Trophoblast cell (in vitro differentiated cells and primary cell): ENCODE measurements around the gene RAC2.

Source experiments
- DNase-seq, 2 donors: peaks; one replicate each; pipeline ENCODE4 v3.0.0-alpha.2; 2016
- H2AFZ ChIP-seq: 2 replicates; pipeline ENCODE4 v1.6.1; 2013; ENCODE audit warnings: low read length, moderate library complexity, mild to moderate bottlenecking; ENCODE audit not compliant: insufficient read depth, poor library complexity
- H2AK5ac ChIP-seq: 2 replicates; pipeline ENCODE4 v1.6.1; 2013; ENCODE audit warnings: mild to moderate bottlenecking, low read length
- H2BK120ac ChIP-seq: 2 replicates; pipeline ENCODE4 v1.6.1; 2013; ENCODE audit warnings: low read length, mild to moderate bottlenecking, moderate library complexity; ENCODE audit not compliant: insufficient read depth, poor library complexity
- H2BK12ac ChIP-seq: 2 replicates; pipeline ENCODE4 v1.6.1; 2013; ENCODE audit warnings: mild to moderate bottlenecking, low read length, moderate library complexity
- H2BK5ac ChIP-seq: 2 replicates; pipeline ENCODE4 v1.6.1; 2013; ENCODE audit warnings: low read length, low read depth, moderate library complexity, mild to moderate bottlenecking; ENCODE audit not compliant: poor library complexity
- H3K14ac ChIP-seq: 2 replicates; pipeline ENCODE4 v1.6.1; 2013; ENCODE audit warnings: mild to moderate bottlenecking, low read length
- H3K18ac ChIP-seq: 2 replicates; pipeline ENCODE4 v1.6.1; 2013; ENCODE audit warnings: mild to moderate bottlenecking, low read length
- H3K23ac ChIP-seq: 2 replicates; pipeline ENCODE4 v1.6.1; 2013; ENCODE audit warnings: low read length
- H3K27ac ChIP-seq: 2 replicates; pipeline ENCODE4 v1.5.1; 2013; ENCODE audit warnings: low read depth, mild to moderate bottlenecking, inconsistent platforms, low read length, moderate library complexity
- H3K27me3 ChIP-seq: 2 replicates; pipeline ENCODE4 v1.6.1; 2013; ENCODE audit warnings: inconsistent platforms, mild to moderate bottlenecking, low read length, moderate library complexity; ENCODE audit not compliant: insufficient read depth
- H3K36me3 ChIP-seq, 2 experiments: 1 replicate in 1 of 2; 2 replicates in 1 of 2; pipeline ENCODE4 v1.6.1; 2013; ENCODE audit warnings: low read length in 2 of 2, mild to moderate bottlenecking in 2 of 2, moderate library complexity in 1 of 2; ENCODE audit not compliant: insufficient read depth in 2 of 2, control insufficient read depth in 1 of 2
- H3K4ac ChIP-seq: 2 replicates; pipeline ENCODE4 v1.6.1; 2013; ENCODE audit warnings: low read depth, mild to moderate bottlenecking, low read length, moderate library complexity
- H3K4me1 ChIP-seq, 2 experiments: 1 replicate in 1 of 2; 2 replicates in 1 of 2; pipeline ENCODE4 v1.6.1; 2013; ENCODE audit warnings: low read length in 2 of 2, mild to moderate bottlenecking in 2 of 2, moderate library complexity in 1 of 2; ENCODE audit not compliant: insufficient read depth in 2 of 2, control insufficient read depth in 1 of 2
- H3K4me2 ChIP-seq: 2 replicates; pipeline ENCODE4 v1.6.1; 2013; ENCODE audit warnings: inconsistent platforms, mild to moderate bottlenecking, low read length, moderate library complexity
- H3K4me3 ChIP-seq: 2 replicates; pipeline ENCODE4 v1.5.1; 2013; ENCODE audit warnings: mild to moderate bottlenecking, low read depth, low read length, inconsistent platforms
- H3K79me1 ChIP-seq: one replicate; pipeline ENCODE4 v1.6.1; 2013; ENCODE audit warnings: low read length
- H3K79me2 ChIP-seq: 2 replicates; pipeline ENCODE4 v1.6.1; 2013; ENCODE audit warnings: low read length, mild to moderate bottlenecking; ENCODE audit not compliant: control insufficient read depth, insufficient read depth, poor library complexity
- H3K9ac ChIP-seq: 2 replicates; pipeline ENCODE4 v1.6.1; 2013; ENCODE audit warnings: mild to moderate bottlenecking, low read length
- H3K9me3 ChIP-seq: 2 replicates; pipeline ENCODE4 v1.6.1; 2013; ENCODE audit warnings: low read depth, mild to moderate bottlenecking, control low read depth, inconsistent platforms, low read length; ENCODE audit not compliant: insufficient read depth
- H4K12ac ChIP-seq: 2 replicates; pipeline ENCODE4 v1.6.1; 2013; ENCODE audit warnings: low read depth, mild to moderate bottlenecking, low read length, moderate library complexity
- H4K8ac ChIP-seq: 2 replicates; pipeline ENCODE4 v1.6.1; 2013; ENCODE audit warnings: low read depth, mild to moderate bottlenecking, low read length, moderate library complexity
- H4K91ac ChIP-seq: one replicate; pipeline ENCODE4 v1.6.1; 2013; ENCODE audit warnings: low read depth, mild to moderate bottlenecking, low read length, moderate library complexity
- WGBS: extraction: QIAGEN DNeasy Blood & Tissue Kit; methylation state at CpG from one replicate; pipeline ENCODE4 v1.1.7; 2013; ENCODE audit warnings: missing lambda C conversion rate; ENCODE audit not compliant: insufficient read length, insufficient coverage; ENCODE audit errors: extremely low coverage; 5-methylcytosine and 5-hydroxymethylcytosine counted together

RAC2 gene

DNA sequence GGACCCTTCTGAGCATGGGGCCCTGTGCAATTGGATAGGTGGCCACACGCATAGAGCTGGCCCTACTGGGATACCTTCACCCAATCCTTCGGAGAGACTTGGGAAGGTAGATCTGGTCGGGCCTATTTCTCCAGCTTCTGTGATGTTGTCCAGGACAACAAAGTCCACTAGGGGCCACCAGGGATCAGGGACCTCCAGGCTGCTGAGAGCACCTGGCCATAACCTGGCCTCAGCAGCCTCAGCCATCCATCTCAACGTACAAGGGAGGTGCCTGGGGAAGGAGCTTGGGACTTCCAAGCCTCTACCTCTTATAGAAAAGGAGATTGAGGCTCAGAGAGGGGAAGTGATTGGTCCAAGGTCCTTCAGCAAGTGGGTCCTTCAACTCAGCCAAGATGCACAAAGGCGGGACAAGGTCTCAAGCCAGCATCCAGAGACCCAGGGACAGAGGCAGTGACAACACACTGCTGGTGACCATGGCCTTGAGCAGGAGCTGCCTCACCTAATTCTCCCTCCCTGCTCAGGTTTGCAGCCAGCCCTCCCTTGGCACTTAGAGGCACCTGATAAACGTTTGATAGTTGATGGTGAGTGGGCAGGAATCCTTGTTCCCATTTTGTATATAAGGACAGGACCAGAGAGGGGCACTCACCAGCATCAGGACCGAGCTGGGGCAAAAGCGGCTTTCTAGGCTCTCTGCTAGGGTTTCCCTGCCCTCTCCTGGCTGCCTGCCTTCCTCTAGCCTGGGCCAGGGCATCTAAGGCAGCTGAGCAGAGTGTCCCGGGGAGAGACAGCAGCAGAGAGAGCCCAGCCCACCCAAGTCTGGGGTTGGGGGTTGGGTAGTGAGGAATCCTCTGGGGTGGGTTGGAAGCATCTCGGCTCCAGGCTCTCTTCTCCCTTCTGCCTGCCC is 4.5 kb downstream of the RAC2 start:
- Histone ChIP-seq H3K27me3 (no peaks in the 10 kb centered on the region), H3K4me3 (no peak overlapping the region), H2AK5ac (no peak overlapping the region), H3K14ac (no peak overlapping the region), H4K91ac (no peak overlapping the region), H2AFZ (no peak overlapping the region), H3K27ac (no peak overlapping the region), H3K23ac (no peak overlapping the region), H3K4me1 (peaks cover 0 to 9% of the 10 kb centered on the region in 2 experiments), H3K79me1 (no peaks in the 10 kb centered on the region), H2BK120ac (no peak overlapping the region), H3K18ac (no peak overlapping the region), H3K79me2 (no peaks in the 10 kb centered on the region), H3K9me3 (no peaks in the 10 kb centered on the region), H2BK5ac (no peak overlapping the region), H3K4me2 (no peak overlapping the region), H3K9ac (no peak overlapping the region), H2BK12ac (no peak overlapping the region), H3K36me3 (no peaks in the 10 kb centered on the region), H3K4ac (no peak overlapping the region), H4K12ac (no peak overlapping the region), H4K8ac (no peak overlapping the region)
- DNase-seq: no peak
- WGBS: no CpG with 5 or more reads among the region's 10 CpGs

- Histone ChIP-seq H3K4me1 (peaks cover 0 to 3% of the 10 kb centered on the region in 2 experiments), H3K9ac (no peak overlapping the region), H2BK12ac (no peak overlapping the region), H4K8ac (no peak overlapping the region), H3K23ac (no peak overlapping the region), H2BK120ac (no peak overlapping the region), H3K9me3 (no peaks in the 10 kb centered on the region), H2AK5ac (no peak overlapping the region), H3K27me3 (no peaks in the 10 kb centered on the region), H3K79me2 (no peaks in the 10 kb centered on the region), H3K4me2 (no peak overlapping the region), H3K79me1 (no peaks in the 10 kb centered on the region), H2AFZ (no peak overlapping the region), H3K36me3 (no peaks in the 10 kb centered on the region), H4K12ac (no peak overlapping the region), H4K91ac (no peak overlapping the region), H3K14ac (no peak overlapping the region), H3K4me3 (no peak overlapping the region), H3K27ac (no peak overlapping the region), H3K18ac (no peak overlapping the region), H3K4ac (no peak overlapping the region), H2BK5ac (no peak overlapping the region)
- DNase-seq: no peak
- no CpG with 5 or more reads among the region's 20 CpGs for WGBS
Measured at GRCh38 chr22:37237371-37238268, 6.4 kb downstream of the RAC2 start.

- Histone ChIP-seq H3K14ac (no peak overlapping the region), H4K8ac (no peak overlapping the region), H2AFZ (no peak overlapping the region), H3K9me3 (no peaks in the 10 kb centered on the region), H3K9ac (no peak overlapping the region), H2BK5ac (no peak overlapping the region), H3K4ac (no peak overlapping the region), H3K27ac (no peak overlapping the region), H3K4me1 (no peaks in the 10 kb centered on the region), H3K4me3 (no peak overlapping the region), H2AK5ac (no peak overlapping the region), H3K4me2 (no peak overlapping the region), H3K23ac (no peak overlapping the region), H2BK12ac (no peak overlapping the region), H4K12ac (no peak overlapping the region), H2BK120ac (no peak overlapping the region), H3K79me1 (no peaks in the 10 kb centered on the region), H3K18ac (no peak overlapping the region), H3K79me2 (no peaks in the 10 kb centered on the region), H3K27me3 (no peaks in the 10 kb centered on the region), H3K36me3 (no peaks in the 10 kb centered on the region), H4K91ac (no peak overlapping the region)
- no peak for DNase-seq
- WGBS: no CpG with 5 or more reads among the region's 3 CpGs
Measured at GRCh38 chr22:37235897-37236607, 8.0 kb downstream of the RAC2 start.
